ENCODE data around the gene OGFR.

DNA sequence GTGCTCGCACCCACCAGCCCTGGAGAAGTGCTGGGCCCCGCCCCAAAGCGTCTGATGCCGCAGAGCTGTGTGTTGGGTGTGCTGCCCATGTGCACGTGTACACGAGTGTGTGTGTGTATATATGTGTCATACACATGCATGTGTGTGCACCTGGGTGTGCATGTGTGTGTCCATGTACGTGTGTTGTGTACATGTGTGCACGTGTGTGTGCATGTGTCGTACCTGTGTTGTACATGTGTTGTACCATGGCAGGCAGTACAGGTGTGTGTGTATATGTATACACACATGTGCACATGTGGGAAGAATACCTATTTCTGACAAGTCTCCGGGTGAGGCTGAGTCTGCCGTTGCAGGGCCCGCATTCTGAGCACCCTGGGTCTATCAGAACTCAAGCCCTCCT is 14.6 kb upstream of the OGFR start:
- TF ChIP-seq BHLHE40 (IDR thresholded peaks at IDR 0.05; ENCODE audit: borderline replicate concordance) (no peak), CTBP1 (IDR thresholded peaks at IDR 0.05; ENCODE audit: borderline replicate concordance) (no peak), ELF4 (IDR thresholded peaks at IDR 0.05) (no peak)

Measured in HEK293T (cell line).